SH-SY5Y (cell line): ENCODE measurements around the gene STUB1.

ENCODE experiments used
- GATA2 ChIP-seq: IDR thresholded peaks from 2 replicates; pipeline ENCODE4 v1.6.1; 2011; ENCODE audit warnings: mild to moderate bottlenecking, low read depth, low read length
- GATA3 ChIP-seq: IDR thresholded peaks from 2 replicates; pipeline ENCODE4 v1.6.1; 2011; ENCODE audit warnings: low read depth, mild to moderate bottlenecking, low read length, moderate library complexity

DNA sequence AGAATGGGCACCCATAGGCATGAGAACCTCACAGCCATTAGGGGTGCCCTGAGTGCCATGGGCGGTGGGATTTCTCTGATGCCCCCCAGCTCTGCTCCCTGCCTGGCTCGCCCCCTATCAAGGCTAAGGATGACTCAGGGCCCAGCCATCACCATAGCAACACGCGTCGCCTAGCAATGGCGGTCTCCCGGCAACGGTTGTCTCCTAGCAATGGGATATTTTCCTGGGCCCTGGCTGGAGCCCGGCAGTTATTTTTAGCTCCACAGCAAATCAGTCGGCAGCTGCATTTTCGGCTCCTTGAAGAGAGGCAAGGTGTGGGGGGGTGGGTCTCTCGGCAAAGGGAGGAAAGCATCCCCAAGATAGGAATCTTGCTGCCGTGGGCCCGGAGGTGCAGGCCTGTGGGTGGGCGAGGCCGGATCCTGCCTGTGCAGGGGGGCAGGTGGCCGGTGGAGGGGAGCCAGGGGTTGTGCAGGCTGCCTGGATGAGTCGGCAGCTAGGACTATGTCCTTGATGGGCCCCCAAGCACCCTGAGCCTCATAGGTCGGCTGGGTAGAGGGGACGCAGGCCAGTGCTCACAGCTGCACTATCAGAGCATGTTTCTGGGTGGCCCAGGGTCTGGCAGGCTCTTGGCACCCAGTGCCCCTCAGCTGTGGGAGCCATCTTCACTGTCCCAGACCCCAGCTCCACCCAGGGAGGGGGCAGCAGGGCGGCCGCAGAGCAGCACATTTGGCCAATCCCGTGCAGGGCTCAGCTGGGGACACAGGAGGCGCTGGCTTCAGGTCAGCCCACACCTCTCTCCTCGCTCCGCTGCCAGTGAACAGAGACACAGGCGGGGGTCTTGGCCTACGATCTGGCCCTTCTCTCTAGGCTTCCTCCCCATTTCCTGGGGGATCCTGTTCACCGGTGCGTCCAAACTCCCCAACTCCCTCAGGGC is 29.6 kb downstream of the STUB1 start:
- TF ChIP-seq GATA2 (peak; percentile 82), GATA3 (no peak)
